GM19240 (cell line): ENCODE measurements around the gene CDH15.
"Not testable (repeated sequence)": the region's sequence is repeated elsewhere in the genome, so short reads cannot be mapped to it uniquely, and the experiment has no call there.

Experiments
- DNase-seq: peaks from one replicate; pipeline ENCODE4 v3.0.0; 2011; ENCODE audit warnings: low spot score; ENCODE audit not compliant: insufficient read length

The CDH15 gene

GRCh38 chr16:89187032-89187769 lies 15.7 kb downstream of the CDH15 start:
- no peak for DNase-seq

- no peak for DNase-seq
Observed at GRCh38 chr16:89187770-89188392, 16.3 kb downstream of the CDH15 start.

- DNase-seq, result not testable (repeated sequence)
Observed at GRCh38 chr16:89188471-89189357, 17.2 kb downstream of the CDH15 start.

- no peak for DNase-seq
Observed at GRCh38 chr16:89189358-89190025, 17.9 kb downstream of the CDH15 start.

- DNase-seq, result no peak
Observed at GRCh38 chr16:89190150-89190958, 18.8 kb downstream of the CDH15 start.

- no peak for DNase-seq
Observed at GRCh38 chr16:89191033-89191900, 19.7 kb downstream of the CDH15 start.

- no peak for DNase-seq
Observed at GRCh38 chr16:89191901-89192185, 20.3 kb downstream of the CDH15 start.

GRCh38 chr16:89192186-89192955 lies 20.8 kb downstream of the CDH15 start:
- not testable (repeated sequence) for DNase-seq

- peak; percentile 66 for DNase-seq
Observed at GRCh38 chr16:89192956-89193575, 21.5 kb downstream of the CDH15 start.

GRCh38 chr16:89193576-89194293 lies 22.2 kb downstream of the CDH15 start:
- DNase-seq, result no peak

- no peak for DNase-seq
Observed at GRCh38 chr16:89194340-89195311, 23.1 kb downstream of the CDH15 start.

- no peak for DNase-seq
Observed at GRCh38 chr16:89195521-89196171, 24.1 kb downstream of the CDH15 start.

- DNase-seq, result no peak
Observed at GRCh38 chr16:89197033-89197632, 25.6 kb downstream of the CDH15 start.

- DNase-seq, result no peak
Observed at GRCh38 chr16:89197633-89198416, 26.3 kb downstream of the CDH15 start.
